Activated gamma-delta T cell treated with anti-CD3 and anti-CD28 coated beads, Interleukin-2, amount 50 U/mL, for 16 hours (primary cell): ENCODE measurements around the gene TBCK.
"Not testable (repeated sequence)": the region's sequence is repeated elsewhere in the genome, so short reads cannot be mapped to it uniquely, and the experiment has no call there.

Experiments
- DNase-seq: peaks from one replicate; pipeline ENCODE4 v3.0.0-alpha.2; 2020; ENCODE audit warnings: low read depth

TBCK gene

DNA sequence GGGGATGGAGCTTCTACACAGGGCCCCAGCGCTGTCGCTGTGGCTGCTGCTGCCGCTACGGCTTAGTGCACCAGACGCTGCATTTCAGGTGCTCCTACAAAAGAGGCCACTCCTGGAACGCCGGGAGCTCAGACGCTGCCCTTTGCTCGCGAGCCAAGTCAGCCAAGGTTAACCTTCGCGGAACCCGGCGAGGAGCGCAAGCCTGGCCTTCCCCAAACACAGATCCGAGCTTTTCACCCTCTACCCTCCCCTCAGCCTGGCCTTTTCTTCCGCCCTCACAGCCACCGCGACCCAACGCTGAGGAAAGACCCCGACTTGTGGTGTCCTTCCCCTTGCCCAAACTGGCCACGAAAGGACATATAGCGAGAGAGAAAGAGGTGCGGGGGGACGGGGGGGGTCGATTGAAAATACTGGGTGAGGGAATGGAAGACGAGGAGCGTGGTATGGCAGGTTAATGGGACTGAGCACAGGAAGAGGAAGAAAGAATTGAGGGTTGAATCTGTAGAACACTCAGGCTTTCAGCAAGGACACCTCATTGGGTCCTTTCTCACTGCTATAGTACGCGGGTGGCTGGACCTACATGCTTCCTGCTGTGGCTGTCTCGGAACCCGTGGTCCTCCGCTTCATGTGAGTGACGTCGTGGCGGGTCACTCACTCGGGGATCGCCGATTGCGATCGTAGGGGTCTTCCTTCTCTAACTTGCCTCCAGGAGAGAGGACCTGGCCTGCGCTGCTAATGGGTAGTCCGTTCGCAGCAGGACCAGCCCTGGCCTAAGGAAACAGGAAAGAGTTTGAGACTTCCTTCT is at the start of gene TBCK, which contains the start of gene AIMP1:
TBCK (minus strand) TSS at position 242 of the 805 bp plus-strand sequence. CDS start 7,249 bp downstream, outside the sequence.
AIMP1 (plus strand) TSS at position 583 of the 805 bp plus-strand sequence. CDS start 8,460 bp downstream, outside the sequence.
- DNase-seq, result peak; percentile 81

DNA sequence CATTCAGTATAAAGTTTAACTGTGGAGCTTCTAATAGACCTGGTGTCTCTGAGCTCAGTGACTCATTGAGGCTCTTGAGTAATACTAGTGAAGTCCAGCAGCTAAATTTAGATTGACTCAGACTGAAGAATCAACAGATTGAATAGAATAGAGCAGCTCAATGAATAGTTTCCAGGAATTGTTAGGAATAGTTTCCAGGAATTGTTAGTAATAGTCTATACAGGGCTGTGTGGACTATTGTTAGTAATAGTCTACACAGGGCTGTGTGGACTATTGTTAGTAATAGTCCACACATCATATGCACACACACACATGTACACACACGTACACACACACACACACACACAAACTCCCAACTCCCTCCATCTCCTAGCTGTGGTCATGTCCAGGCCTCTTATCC is 49.6 kb upstream of the TBCK start:
- no peak for DNase-seq

DNA sequence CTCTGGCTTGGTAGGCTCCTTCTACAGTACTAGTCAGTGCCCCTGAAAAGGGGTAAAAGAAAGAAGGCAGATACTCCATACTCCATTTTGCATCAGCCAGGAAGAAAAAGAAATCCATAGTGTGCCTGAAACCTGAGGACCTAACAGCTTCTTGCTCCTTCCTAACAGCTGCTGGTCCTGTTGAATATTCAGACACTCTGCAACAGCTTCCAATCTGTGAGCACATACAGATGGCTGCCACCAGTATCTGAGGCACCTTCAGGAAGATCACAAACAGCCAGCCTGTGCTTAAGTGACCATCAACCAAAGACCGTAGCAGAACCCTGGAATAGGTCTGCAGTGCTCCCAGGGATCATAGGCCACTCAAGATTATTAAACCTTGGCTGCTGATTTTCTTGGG is 48.3 kb upstream of the TBCK start:
- no peak for DNase-seq

DNA sequence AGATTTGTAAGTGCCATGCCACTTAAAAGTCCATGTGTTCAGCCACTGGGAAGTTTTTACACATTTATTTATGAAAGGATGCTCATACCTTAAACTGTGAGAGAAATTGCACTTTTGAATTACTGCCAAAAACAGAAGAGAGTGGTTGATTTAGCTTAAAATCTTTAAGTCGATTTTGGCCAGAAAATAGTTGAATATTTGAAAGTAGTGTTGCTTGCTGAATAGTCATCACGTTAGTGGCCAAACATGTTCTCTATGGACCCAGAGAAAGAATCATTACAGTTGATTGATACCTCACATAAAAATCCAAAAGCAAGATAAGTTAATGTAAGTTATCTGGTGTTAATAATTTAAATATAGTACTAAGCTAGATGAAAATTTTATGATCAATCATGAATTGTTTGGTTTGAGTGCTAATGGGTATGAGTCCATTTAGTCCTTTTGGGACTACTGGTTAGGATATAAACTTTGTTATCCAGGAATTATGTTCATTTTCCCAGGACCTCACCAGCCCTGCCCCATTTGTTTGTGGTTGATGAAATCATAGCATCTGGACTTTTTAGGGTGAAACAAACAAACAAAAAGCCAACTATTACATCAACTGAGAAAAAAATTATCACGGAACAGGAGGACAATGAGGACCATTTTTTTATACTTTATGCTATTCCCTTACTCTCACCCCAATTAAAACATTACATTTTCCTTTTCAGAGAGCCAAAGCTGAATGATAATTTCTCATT is 46.2 kb upstream of the TBCK start:
- no peak for DNase-seq

DNA sequence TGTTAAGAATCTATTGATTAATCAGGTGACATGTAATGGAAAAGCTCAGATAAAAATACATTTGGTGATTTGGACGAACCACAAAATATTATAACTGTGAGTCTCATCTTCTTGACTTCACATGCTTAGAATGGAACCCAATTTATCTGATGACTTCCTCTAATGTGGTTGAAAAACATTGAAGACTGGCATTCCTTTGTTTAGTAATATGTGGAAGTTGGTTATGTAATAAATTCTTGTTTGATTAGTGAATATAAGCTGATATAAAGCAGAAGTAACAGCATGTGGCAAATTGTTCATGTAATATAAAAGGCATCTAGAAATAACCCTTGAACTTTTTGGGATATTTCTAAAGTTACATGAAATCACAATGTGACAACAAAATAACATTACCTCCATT is 42.9 kb upstream of the TBCK start:
- no peak for DNase-seq

DNA sequence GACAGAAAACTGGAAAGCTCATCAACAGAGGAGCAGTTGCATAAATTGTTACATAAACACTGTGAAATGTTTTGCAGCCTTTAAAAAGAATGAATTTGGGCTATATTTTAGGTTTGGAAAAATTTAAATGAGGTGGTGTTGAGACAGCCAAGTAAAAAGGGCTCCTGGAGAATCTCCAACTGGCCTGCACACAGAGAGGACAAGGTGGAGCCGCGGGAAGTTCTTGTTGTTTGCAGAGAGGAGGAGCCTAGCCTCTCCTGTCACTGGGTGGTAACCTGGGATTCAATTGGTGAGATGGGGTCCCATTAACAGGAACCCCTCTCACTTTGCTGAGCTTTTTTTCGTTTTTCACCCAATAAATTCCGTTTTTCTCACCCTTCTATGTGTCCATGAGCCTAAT is 39.2 kb upstream of the TBCK start:
- DNase-seq, result no peak

DNA sequence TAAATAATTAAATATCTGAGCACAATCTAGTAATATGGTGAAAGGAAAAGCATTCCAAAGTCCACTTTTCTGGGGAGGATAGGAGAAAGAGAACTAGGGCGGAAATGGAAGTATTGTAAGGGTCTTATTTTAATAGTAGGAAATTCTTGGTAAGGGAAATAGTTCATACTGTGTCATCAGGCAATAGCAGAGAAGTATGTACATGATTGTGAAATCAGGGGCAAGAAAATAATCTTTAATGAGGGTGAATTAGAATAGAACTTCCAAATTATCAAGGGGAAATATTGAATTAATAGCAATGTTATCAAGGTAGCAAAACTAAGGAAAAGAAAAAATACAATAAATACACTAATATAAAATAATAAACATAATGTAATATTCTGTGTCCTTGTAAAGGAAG is 37.8 kb upstream of the TBCK start:
- no peak for DNase-seq

DNA sequence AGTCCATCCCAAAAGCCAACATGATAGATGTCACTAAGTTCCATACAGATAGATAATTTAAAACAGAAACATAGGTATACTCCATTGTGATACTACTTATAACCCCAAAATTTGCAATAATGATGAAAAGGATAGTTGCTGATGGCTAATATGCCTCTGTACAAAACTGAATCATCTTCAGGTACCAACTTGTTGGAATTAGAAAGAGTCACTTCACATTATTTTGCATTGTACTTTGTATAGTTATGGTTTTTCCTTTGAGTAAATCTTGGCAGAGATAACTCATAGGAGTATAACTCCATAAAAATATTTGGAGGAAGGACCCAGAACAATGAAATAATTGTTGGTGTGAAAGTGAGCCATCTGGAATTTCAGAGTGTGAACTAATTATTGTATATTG is 35.0 kb upstream of the TBCK start:
- DNase-seq, result no peak

DNA sequence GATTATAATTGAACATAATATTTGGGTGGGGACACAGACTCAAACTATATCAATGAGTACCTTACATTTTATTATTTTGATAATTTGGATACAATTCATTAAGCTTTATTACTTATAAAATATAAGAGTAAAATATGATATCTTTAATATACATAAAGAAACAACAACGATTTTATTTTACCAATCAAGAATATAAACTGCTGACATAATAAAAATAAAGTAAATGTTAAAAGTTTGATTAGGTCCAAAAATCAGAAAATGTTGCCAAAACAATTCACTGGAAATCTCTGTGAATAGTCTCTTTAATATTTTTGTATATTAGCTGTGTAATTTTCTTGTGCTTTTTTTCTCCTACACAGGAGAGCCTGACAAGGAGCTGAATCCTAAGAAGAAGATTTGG is 31.2 kb upstream of the TBCK start:
- no peak for DNase-seq

DNA sequence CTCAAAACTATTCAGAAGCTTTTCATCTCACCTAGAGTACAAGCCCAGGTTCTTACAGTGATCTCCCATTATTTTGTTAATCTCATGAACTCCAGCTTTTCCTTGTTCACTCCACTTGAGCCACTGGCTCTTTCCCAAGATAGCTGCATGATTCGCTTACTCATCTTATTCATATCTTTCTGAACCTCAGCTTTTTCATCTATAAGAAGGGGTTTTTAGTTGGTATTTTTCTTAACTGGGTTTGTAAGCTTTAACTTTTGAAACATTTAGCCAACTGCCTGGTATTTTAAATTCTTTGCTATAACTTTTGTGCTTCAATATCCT is 28.6 kb upstream of the TBCK start:
- no peak for DNase-seq

DNA sequence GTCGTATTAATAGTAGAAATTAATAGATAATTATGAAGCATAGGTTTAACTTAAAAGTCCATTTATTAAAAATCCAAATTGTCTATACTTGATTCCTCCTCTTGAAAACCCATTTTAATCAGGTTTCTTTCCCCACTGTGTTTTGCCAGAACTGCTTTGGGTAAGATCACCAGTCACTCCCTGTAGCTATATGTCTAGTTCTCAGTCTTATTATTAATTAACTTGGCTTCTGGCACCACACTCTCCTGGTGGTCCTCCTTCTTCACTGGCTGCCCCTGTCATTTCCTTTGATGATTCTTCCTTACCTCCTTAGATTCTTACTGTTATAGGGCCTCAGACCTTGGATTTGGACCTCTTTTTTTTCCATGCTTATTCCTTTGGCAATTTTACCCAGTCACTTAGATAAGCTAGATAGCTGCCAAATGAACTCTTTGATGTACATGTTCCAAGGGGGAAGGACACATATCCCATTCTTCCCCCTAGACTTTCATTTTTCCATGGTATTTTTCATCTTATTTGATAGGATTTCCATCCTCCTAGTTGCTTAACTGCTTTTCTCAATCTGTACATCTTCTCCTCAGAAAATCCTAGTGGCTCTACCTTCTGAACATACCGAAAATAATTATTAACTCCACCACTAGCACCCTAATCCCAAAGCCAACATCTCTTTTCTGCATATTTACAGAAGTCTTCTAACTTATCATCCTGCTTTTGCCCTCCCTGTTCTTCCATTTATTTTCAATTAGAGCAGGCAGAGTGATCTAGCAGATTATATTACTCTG is 28.0 kb upstream of the TBCK start:
- DNase-seq, result no peak

DNA sequence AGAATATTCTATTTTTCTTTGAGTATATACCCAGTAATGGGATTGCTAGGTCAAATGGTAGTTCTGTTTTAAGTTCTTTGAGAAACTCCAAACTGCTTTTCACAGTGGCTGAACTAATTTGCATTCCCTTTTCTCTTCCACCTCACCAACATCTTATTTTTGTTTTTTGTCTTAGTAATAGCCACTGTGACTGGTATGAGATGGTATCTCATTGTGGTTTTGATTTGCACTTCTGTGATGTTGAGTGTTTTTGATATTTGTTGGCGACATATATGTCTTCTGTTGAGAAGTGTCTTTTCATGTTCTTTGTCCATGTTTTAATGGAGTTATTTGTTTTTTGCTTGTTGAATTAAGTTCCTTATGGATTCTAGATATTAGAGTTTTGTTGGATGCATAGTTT is 24.8 kb upstream of the TBCK start:
- no peak for DNase-seq

DNA sequence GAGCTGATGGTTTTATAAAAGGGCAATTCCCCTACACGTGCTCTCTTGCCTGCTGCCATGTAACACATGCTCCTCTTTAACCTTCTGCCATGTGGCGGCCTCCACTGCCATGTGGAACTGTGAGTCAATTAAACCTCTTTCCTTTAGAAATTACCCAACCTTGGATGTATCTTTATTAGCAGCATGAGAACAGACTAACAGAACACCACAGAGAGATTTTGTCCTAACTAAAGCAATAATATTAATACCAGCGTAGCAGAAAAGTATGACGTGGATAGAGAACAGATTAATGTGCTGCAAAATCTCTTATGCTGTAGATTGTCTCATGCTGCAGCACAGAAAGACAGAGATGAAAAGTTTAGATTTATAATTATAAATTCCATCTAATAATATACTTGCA is 23.4 kb upstream of the TBCK start:
- no peak for DNase-seq

DNA sequence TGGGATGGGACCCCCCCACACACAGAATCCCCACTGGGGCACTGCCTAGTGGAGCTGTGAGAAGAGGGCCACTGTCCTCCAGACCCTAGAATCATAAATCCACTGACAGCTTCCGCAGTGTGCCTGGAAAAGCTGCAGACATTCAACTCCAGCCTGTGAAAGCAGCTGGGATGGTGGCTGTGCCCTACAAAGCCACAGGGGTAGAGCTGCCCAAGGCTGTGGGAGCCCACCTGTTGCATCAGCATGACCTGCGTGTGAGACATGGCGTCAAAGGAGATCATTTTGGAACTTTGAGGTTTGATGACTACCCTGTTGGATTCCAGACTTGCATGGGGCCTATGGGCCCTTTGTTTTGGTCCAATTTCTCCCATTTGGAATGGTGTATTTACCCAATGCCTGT is 22.7 kb upstream of the TBCK start:
- DNase-seq, result no peak

DNA sequence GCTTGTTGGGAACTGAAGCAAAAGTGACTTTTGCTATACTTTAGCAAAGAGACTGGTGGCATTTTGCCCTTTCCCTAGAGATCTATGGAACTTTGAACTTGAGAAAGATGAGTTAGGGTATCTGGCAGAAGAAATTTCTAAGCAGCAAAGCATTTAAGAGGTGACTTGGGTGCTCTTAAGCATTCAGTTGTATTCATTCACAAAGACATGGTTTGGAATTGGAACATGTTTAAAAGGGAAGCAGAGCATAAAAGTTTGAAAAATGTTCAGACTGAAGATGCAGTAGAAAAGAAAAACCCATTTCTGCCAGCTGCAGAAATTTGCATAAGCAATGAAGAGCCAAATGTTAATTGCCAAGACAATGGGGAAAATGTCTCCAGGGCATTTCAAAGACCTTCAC is 21.9 kb upstream of the TBCK start:
- DNase-seq, result no peak

DNA sequence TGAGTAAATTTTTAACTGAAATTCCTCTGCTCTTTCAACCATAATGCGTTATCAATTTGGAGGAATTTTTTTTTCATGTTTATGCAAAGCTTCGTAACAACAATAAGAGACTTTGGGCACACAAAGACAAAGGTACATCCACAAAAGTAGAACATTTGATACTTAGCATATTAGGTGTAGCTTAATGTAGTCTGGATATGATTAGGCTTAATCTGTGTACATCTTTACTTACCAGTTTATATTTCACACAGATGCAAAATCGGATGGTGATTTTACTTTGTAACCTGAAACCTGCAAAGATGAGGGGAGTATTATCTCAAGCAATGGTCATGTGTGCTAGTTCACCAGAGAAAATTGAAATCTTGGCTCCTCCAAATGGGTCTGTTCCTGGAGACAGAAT is 20.6 kb upstream of the TBCK start:
- no peak for DNase-seq

DNA sequence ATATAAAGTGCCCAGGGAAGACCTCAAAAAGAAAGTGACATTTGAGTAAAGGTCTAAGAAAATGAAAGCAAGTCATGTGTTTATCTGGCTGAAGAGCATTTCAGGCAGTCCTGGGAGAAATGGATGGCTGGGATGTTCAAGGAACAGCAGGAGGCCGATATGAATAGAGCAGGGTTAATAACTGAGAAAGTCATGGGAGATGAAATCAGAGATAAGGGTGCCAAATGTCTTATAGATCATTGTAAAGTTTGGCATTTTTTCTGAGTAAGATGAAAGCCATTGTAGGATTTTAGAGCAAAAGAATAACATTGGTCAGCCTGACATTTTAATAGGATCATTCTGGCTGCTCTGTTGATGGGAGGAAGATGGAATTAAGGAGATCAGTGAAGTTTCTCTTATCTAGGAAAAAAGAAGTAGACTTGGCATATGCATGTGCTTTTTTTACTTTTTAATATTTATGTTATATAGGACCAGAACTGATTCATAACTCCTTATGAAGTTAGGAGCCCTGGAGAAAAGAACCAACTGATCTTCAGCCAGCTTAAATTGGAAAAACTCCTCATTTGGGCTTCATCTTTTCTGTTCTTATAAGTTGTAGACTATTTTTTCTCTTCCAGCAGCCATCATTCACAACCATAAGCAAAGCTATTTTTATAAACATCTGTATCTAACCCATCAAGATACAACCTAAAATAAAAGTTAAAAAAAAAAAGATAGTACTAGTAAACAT is 18.9 kb upstream of the TBCK start:
- DNase-seq, result no peak

DNA sequence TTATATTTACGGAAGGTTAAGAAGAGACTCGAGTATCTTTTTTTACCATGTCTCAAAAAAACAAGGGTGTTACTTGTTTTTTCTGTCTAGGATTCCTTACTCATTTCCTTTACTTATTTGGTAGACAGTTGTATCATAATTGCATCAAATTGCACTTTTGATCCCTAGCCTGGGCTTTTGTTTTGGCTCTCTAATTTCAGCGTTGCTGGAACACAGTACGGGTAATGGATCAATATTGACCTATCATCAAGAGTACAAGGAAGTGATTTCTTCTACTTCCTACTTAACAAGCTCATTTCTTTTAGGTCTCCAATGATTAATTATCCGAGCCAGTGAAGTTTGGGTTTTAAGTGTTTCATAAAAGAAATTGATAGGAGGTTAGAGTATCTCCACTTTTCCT is 17.2 kb upstream of the TBCK start:
- no peak for DNase-seq

DNA sequence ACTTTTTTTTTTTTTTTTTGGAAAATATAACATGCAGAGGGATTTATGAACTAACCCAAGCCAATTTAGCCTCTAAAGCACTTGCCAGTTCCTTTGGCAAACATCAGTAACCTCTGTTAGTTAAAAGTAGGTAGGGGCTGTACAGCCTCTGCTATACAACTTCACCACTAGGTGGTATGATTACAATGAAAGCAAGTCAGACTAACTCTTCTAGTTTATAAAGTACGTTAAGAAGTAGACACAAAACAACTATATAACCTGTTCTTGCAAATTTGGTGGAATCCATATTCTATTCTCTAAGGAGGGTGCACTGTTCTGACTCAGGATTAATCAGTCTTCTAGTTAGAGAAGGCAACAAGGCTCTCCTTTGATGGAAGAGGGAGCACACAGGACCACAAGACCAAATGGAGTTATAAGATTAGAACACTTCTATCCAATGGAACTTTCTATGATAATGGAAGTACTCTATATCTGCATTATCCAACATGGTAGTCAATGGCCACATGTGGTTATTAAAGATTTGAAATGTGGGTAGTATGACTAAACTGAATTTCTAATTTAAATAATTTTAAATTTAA is 13.1 kb upstream of the TBCK start:
- no peak for DNase-seq

DNA sequence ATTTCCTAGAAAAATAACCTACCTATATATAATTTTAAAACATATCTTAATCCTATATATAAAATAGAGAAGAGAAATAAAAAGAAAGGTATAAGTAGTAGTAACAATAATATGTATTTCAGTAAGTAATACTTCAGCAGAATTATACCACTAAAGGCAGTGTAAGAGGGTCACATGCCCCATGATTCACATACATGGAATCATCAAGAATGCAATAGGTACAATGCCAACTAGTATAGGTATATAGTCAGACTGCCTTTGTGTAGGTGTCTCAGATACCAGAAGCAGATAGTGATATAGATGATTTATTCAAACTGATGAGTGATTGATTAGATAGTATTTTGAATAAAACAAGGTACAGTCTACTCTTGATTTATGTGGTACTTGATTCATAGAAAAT is 9.8 kb upstream of the TBCK start:
- no peak for DNase-seq

DNA sequence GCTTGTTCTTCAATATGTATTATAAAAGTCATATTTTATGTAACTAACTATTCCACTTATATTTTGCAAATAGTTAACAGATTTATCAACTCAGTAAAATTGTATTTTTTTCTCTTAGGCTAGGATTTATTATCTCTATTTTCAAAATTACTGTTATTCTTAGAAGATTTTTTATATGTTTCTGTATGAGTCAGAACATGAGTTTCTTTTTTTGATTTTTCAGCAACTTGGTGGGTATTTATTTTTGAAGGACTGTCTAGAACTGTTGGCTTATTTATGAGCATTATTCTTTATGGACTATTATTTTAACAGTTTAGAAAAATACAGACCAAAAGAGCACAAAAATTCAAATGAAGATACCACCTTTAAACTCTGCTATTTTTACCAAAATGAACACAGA is 7.1 kb upstream of the TBCK start:
- DNase-seq, result no peak

DNA sequence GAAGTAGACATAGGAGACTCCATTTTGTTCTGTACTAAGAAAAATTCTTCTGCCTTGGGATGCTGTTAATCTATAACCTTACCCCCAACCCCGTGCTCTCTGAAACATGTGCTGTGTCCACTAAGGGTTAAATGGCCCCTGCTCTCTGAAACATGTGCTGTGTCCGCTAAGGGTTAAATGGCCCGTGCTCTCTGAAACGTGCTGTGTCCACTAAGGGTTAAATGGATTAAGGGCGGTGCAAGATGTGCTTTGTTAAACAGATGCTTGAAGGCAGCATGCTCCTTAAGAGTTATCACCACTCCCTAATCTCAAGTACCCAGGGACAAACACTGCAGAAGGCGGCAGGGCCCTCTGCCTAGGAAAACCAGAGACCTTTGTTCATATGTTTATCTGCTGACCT is 5.8 kb upstream of the TBCK start:
- not testable (repeated sequence) for DNase-seq
